Body of pancreas (tissue), 4 donors: ENCODE results near the gene PDLIM7. TPM values are rescaled to one million over a fixed set of nuclear protein-coding genes. Genes with fewer than 3 reads are reported as not detected.

ENCODE experiments used
- ATAC-seq: fragments of 150-250 bp; one replicate; pipeline ENCODE4 v1.9.1; 2016
- DNase-seq, 4 donors: peaks; one replicate each; pipeline ENCODE4 v3.0.0-alpha.2; 2019
- H3K27ac ChIP-seq, 4 donors: fragments of 200-600 bp; sonication (generic); 1 replicate in 3 of 4; 2 replicates in 1 of 4; pipeline versions ENCODE4 v1.5.1 to v1.6.1; 2016 to 2019; ENCODE audit warnings: mild to moderate bottlenecking in 1 of 4, mixed read lengths in 1 of 4, moderate library complexity in 1 of 4
- H3K27me3 ChIP-seq, 2 donors: fragments of 200-600 bp; sonication (generic); one replicate each; pipeline ENCODE4 v1.6.0; 2016; ENCODE audit warnings: mild to moderate bottlenecking in 1 of 2
- H3K36me3 ChIP-seq, 2 donors: fragments of 200-600 bp; sonication (generic); replicated peaks in 1 of 2; 2 replicates each; pipeline ENCODE4 v1.5.1; 2016; ENCODE audit warnings: low read depth in 2 of 2; ENCODE audit not compliant: insufficient read depth in 1 of 2
- H3K4me1 ChIP-seq: fragments of 200-600 bp; sonication (generic); one replicate; pipeline ENCODE4 v1.6.0; 2016
- H3K4me3 ChIP-seq, 2 donors: fragments of 200-600 bp; sonication (generic); 1 replicate in 1 of 2; 2 replicates in 1 of 2; pipeline ENCODE4 v1.5.1; 2016 to 2019
- H3K9me3 ChIP-seq, 3 donors: fragments of 200-600 bp; sonication (generic); 1 replicate in 2 of 3; 2 replicates in 1 of 3; pipeline ENCODE4 v1.5.1; 2016
- CTCF ChIP-seq, 7 experiments: fragments of 450-650 bp in 4 of 7; fragments of 200-600 bp in 3 of 7; sonication (generic) in 3 of 7; IDR thresholded peaks; one replicate each; pipeline ENCODE4 v1.5.1; 2016 to 2019; ENCODE audit warnings: antibody characterized with exemption in 7 of 7
- POLR2A ChIP-seq, 3 donors: fragments of 450-650 bp; IDR thresholded peaks; one replicate each; pipeline ENCODE4 v1.6.1; 2016; ENCODE audit warnings: antibody characterized with exemption in 3 of 3, mild to moderate bottlenecking in 2 of 3
- WGBS, 2 donors: methylation state at CpG; one replicate each; pipeline ENCODE4 v1.1.5; 2017; 5-methylcytosine and 5-hydroxymethylcytosine counted together
- intact Hi-C: fragments of 100-400 bp; cut with DNase I; formaldehyde crosslinking; loops from one replicate; pipeline ENCODE4 v1.15.1; 2023
- total RNA-seq, 2 donors: library from RNA; depleted of rRNA; stranded (reverse); fragments of >200 nt; gene quantifications; one replicate each; pipeline ENCODE4 v1.1.0, GENCODE V29; 2016

The PDLIM7 gene
- total RNA-seq, 2 donors from 2014 or later: 7.3 to 15.8 TPM

- Histone ChIP-seq H3K4me3 (no peak overlapping the region), H3K27ac (no peak overlapping the region), H3K9me3 (no peaks in the 10 kb centered on the region), H3K36me3 (peaks cover 21 to 24% of the 10 kb centered on the region in 2 donors), H3K27me3 (no peaks in the 10 kb centered on the region), H3K4me1 (peaks cover 34% of the 10 kb centered on the region)
- WGBS, 2 donors: 92 to 93% methylated on average over 11 to 34 of the region's 34 CpGs
- no peak for ATAC-seq
- DNase-seq: no peak
- intact Hi-C loops: no loop called here
- TF ChIP-seq CTCF (IDR thresholded peaks at IDR 0.05): no peak
- TF ChIP-seq POLR2A (IDR thresholded peaks at IDR 0.05): no peak
These were observed 14.6 kb upstream of the PDLIM7 start for GRCh38 chr5:177511796-177512675.

GRCh38 chr5:177511181-177511580 is 13.8 kb upstream of the PDLIM7 start:
- intact Hi-C loops: no loop called here
- Histone ChIP-seq H3K27ac (peak overlapping the region in 1 of 4 donors; percentile 58), H3K4me1 (peaks cover 32% of the 10 kb centered on the region), H3K9me3 (no peaks in the 10 kb centered on the region), H3K36me3 (peaks cover 21 to 24% of the 10 kb centered on the region in 2 donors), H3K4me3 (no peak overlapping the region), H3K27me3 (no peaks in the 10 kb centered on the region)
- 77 to 85% methylated on average over 3 to 5 of the region's 5 CpGs for WGBS, 2 donors
- ATAC-seq (no peak), DNase-seq (no peak)
- no peak for TF ChIP-seq POLR2A (IDR thresholded peaks at IDR 0.05)
- no peak for TF ChIP-seq CTCF (IDR thresholded peaks at IDR 0.05)

- H3K27ac ChIP-seq: peak overlapping the region in 1 of 4 donors; percentile 58
- peaks cover 27% of the 10 kb centered on the region for H3K4me1 ChIP-seq
- no peak for ATAC-seq
- WGBS, 2 donors: 85 to 87% methylated on average over 15 of the region's 15 CpGs
- H3K4me3 ChIP-seq: no peak overlapping the region
- intact Hi-C loops: no loop called here
- no peaks in the 10 kb centered on the region for H3K27me3 ChIP-seq
- peaks cover 21 to 24% of the 10 kb centered on the region in 2 donors for H3K36me3 ChIP-seq
- H3K9me3 ChIP-seq: no peaks in the 10 kb centered on the region
- no peak for TF ChIP-seq CTCF (IDR thresholded peaks at IDR 0.05)
- peak in 1 of 3 donors; percentile 40 for TF ChIP-seq POLR2A (IDR thresholded peaks at IDR 0.05)
- peak in 1 of 4 donors; percentile 71 for DNase-seq
These were observed 13.2 kb upstream of the PDLIM7 start for GRCh38 chr5:177510567-177511053.

GRCh38 chr5:177509991-177510566 is 12.7 kb upstream of the PDLIM7 start:
- no peaks in the 10 kb centered on the region for H3K9me3 ChIP-seq
- DNase-seq (no peak), ATAC-seq (no peak)
- H3K27ac ChIP-seq: peak overlapping the region in 2 of 4 donors; percentile 30 to 58
- H3K36me3 ChIP-seq: peaks cover 21 to 24% of the 10 kb centered on the region in 2 donors
- TF ChIP-seq CTCF (IDR thresholded peaks at IDR 0.05): no peak
- no peak for TF ChIP-seq POLR2A (IDR thresholded peaks at IDR 0.05)
- 53 to 65% methylated on average over 4 to 11 of the region's 11 CpGs for WGBS, 2 donors
- H3K4me1 ChIP-seq: peaks cover 21% of the 10 kb centered on the region
- intact Hi-C loops: no loop called here
- no peaks in the 10 kb centered on the region for H3K27me3 ChIP-seq
- H3K4me3 ChIP-seq: no peak overlapping the region
